HepG2 (cell line): ENCODE measurements around the gene PLCZ1. TPM values are rescaled to one million over a fixed set of nuclear protein-coding genes. Genes with fewer than 3 reads are reported as not detected.

Source experiments
- ATAC-seq: fragments of 200-7000 bp; cut with Tn5 transposase; 3 replicates; pipeline ENCODE4 v1.9.1; 2020; ENCODE audit warnings: mild to moderate bottlenecking, moderate library complexity
- BruUV-seq: library from RNA; stranded (reverse); fragments of 400-500 nt; replicated peaks from 2 replicates; lab custom pipeline; 2021; lab: Mats Ljungman, UMichigan
- CTCF ChIA-PET: fragments of 300-600 bp; formaldehyde crosslinking; extraction: SDS; loops from one replicate; lab custom pipeline; 2021; ENCODE audit warnings: low total read pairs, inconsistent platforms, low intra/inter-chr PET ratio; lab: Yijun Ruan, JAX
- POLR2A ChIA-PET: fragments of 350-600 bp; sonication (Branson Sonifier 250); formaldehyde crosslinking; loops from one replicate; lab custom pipeline; 2020; ENCODE audit warnings: antibody characterized with exemption, inconsistent platforms; lab: Yijun Ruan, JAX
- DNase-seq: peaks from one replicate; pipeline ENCODE4 v3.0.0-alpha.2; 2015; ENCODE audit warnings: low spot score
- FAIRE-seq: peaks from 3 replicates; lab custom pipeline; 2011; peaks lifted over from hg19 to GRCh38; lab: Jason Lieb, UNC
- H2AFZ ChIP-seq: one replicate; pipeline ENCODE4 v1.6.1; 2011; ENCODE audit warnings: low read length, inconsistent platforms
- H3K27ac ChIP-seq: fragments of 300-600 bp; 3 replicates; pipeline ENCODE4 v1.8.0; 2011; ENCODE audit warnings: mixed run types, mild to moderate bottlenecking, mixed read lengths, low read length, inconsistent platforms; ENCODE audit not compliant: insufficient read depth; ENCODE audit errors: extremely low read length
- H3K27me3 ChIP-seq, 2 experiments: fragments of 200-600 bp in 1 of 2; 2 replicates in 1 of 2; 3 replicates in 1 of 2; pipeline versions ENCODE4 v1.6.0 to v1.8.0; 2011; ENCODE audit warnings: low read length in 2 of 2, mild to moderate bottlenecking in 2 of 2, moderate library complexity in 2 of 2, inconsistent platforms in 1 of 2; ENCODE audit not compliant: insufficient read depth in 2 of 2, control insufficient read depth in 1 of 2
- H3K36me3 ChIP-seq, 2 experiments: fragments of 200-600 bp in 1 of 2; replicated peaks in 1 of 2; 2 replicates in 1 of 2; 3 replicates in 1 of 2; pipeline versions ENCODE4 v1.5.1 to v1.8.0; 2011; ENCODE audit warnings: low read length in 2 of 2, inconsistent platforms in 1 of 2; ENCODE audit not compliant: insufficient read depth in 2 of 2, control insufficient read depth in 1 of 2
- H3K4me1 ChIP-seq: 2 replicates; pipeline ENCODE4 v1.5.1; 2012; ENCODE audit warnings: low read length, inconsistent platforms; ENCODE audit not compliant: insufficient read depth
- H3K4me2 ChIP-seq: 2 replicates; pipeline ENCODE4 v1.6.0; 2011; ENCODE audit warnings: low read depth, low read length, inconsistent platforms
- H3K4me3 ChIP-seq, 3 experiments: fragments of 200-600 bp in 1 of 3; sonication (generic), shearing (Covaris generic) in 1 of 3; replicated peaks in 1 of 3; 2 replicates each; pipeline ENCODE4 v1.5.1; 2011 to 2016; ENCODE audit warnings: low read length in 3 of 3, inconsistent platforms in 2 of 3, low read depth in 2 of 3, mild to moderate bottlenecking in 2 of 3, control low read depth in 1 of 3, mixed read lengths in 1 of 3; ENCODE audit not compliant: insufficient read depth in 1 of 3
- H3K79me2 ChIP-seq: one replicate; pipeline ENCODE4 v1.6.1; 2011; ENCODE audit warnings: low read length, inconsistent platforms; ENCODE audit not compliant: insufficient read depth
- H3K9ac ChIP-seq: 2 replicates; pipeline ENCODE4 v1.6.0; 2011; ENCODE audit warnings: mild to moderate bottlenecking, low read depth, low read length, inconsistent platforms; ENCODE audit not compliant: insufficient read depth
- H3K9me3 ChIP-seq: 2 replicates; pipeline ENCODE4 v1.5.1; 2012; ENCODE audit warnings: mild to moderate bottlenecking, low read length
- H4K20me1 ChIP-seq: 2 replicates; pipeline ENCODE4 v1.6.0; 2011; ENCODE audit warnings: inconsistent platforms, mild to moderate bottlenecking, low read length, moderate library complexity; ENCODE audit not compliant: insufficient read depth
- AKAP8 ChIP-seq: sonication (generic); formaldehyde crosslinking; IDR thresholded peaks from 2 replicates; pipeline ENCODE4 v1.5.1; 2020; ENCODE audit warnings: mild to moderate bottlenecking, missing genetic modification reagents
- ASH2L ChIP-seq: fragments of 300-600, 200-600 bp; sonication (generic); IDR thresholded peaks from 2 replicates; pipeline ENCODE4 v1.7.0; 2017; ENCODE audit warnings: low read depth, mild to moderate bottlenecking, moderate library complexity, mixed read lengths, low read length; ENCODE audit not compliant: insufficient read length
- GATAD1 ChIP-seq: IDR thresholded peaks from 2 replicates; pipeline ENCODE4 v1.6.1; 2016; ENCODE audit warnings: missing genetic modification reagents, missing compliant biosample characterization
- KDM1A ChIP-seq: IDR thresholded peaks from 2 replicates; pipeline ENCODE4 v1.6.1; 2016; ENCODE audit warnings: missing compliant biosample characterization
- MTF2 ChIP-seq: sonication (generic); formaldehyde crosslinking; IDR thresholded peaks from 2 replicates; pipeline ENCODE4 v1.5.0; 2020; ENCODE audit warnings: missing genetic modification reagents, borderline replicate concordance
- NPAS2 ChIP-seq: sonication (generic); formaldehyde crosslinking; IDR thresholded peaks from 2 replicates; pipeline ENCODE4 v1.8.0; 2022; ENCODE audit warnings: mild to moderate bottlenecking, missing genetic modification reagents, borderline replicate concordance
- RARA ChIP-seq: IDR thresholded peaks from 2 replicates; pipeline ENCODE4 v1.6.1; 2016; ENCODE audit warnings: missing genetic modification reagents, missing compliant biosample characterization
- REXO4 ChIP-seq: sonication (generic); formaldehyde crosslinking; IDR thresholded peaks from 2 replicates; pipeline ENCODE4 v1.8.0; 2022; ENCODE audit warnings: missing genetic modification reagents, mild to moderate bottlenecking, borderline replicate concordance
- SRSF9 ChIP-seq: fragments of 200-400 bp; formaldehyde crosslinking; IDR thresholded peaks from 2 replicates; pipeline ENCODE4 v1.6.1; 2018; ENCODE audit warnings: borderline replicate concordance, mild to moderate bottlenecking, low read depth, low read length; ENCODE audit not compliant: insufficient read depth, poor library complexity, severe bottlenecking
- TBX2 ChIP-seq: sonication (generic); formaldehyde crosslinking; IDR thresholded peaks from 2 replicates; pipeline ENCODE4 v1.5.0; 2020; ENCODE audit warnings: missing genetic modification reagents, mild to moderate bottlenecking, borderline replicate concordance
- THAP9 ChIP-seq: sonication (generic); formaldehyde crosslinking; IDR thresholded peaks from 2 replicates; pipeline ENCODE4; 2020; ENCODE audit warnings: missing genetic modification reagents, mild to moderate bottlenecking, borderline replicate concordance
- ZC3H4 ChIP-seq: sonication (generic); formaldehyde crosslinking; IDR thresholded peaks from 2 replicates; pipeline ENCODE4 v1.4.0; 2020; ENCODE audit warnings: missing genetic modification reagents, borderline replicate concordance
- ZNF138 ChIP-seq: sonication (generic); formaldehyde crosslinking; IDR thresholded peaks from 2 replicates; pipeline ENCODE4 v1.5.0; 2020; ENCODE audit warnings: mild to moderate bottlenecking, low read depth, missing genetic modification reagents
- ZNF205 ChIP-seq: IDR thresholded peaks from 2 replicates; pipeline ENCODE4 v1.6.1; 2018; ENCODE audit warnings: missing biosample characterization, missing genetic modification reagents
- ZNF383 ChIP-seq: sonication (generic); formaldehyde crosslinking; IDR thresholded peaks from 2 replicates; pipeline ENCODE4 v1.4.0; 2020; ENCODE audit warnings: missing genetic modification reagents, mild to moderate bottlenecking, borderline replicate concordance
- ZNF550 ChIP-seq: sonication (generic); formaldehyde crosslinking; IDR thresholded peaks from 2 replicates; pipeline ENCODE4 v1.4.0; 2020; ENCODE audit warnings: mild to moderate bottlenecking, missing genetic modification reagents, borderline replicate concordance
- ZNF607 ChIP-seq: sonication (generic); formaldehyde crosslinking; IDR thresholded peaks from 2 replicates; pipeline ENCODE4 v1.5.1; 2020; ENCODE audit warnings: missing genetic modification reagents, mild to moderate bottlenecking, borderline replicate concordance
- WGBS: methylation state at CpG from one replicate; pipeline ENCODE4 v1.1.6; 2017; ENCODE audit warnings: low lambda C conversion rate; 5-methylcytosine and 5-hydroxymethylcytosine counted together
- in situ Hi-C: cut with HindIII; loops from 2 replicates; pipeline ENCODE4 v1.10.0; 2017; ENCODE audit warnings: low pct_unique_long_range_greater_than_20kb; ENCODE audit not compliant: extremely low pct_ligation_motif_present
- intact Hi-C: fragments of 100-400 bp; cut with micrococcal nuclease; formaldehyde crosslinking; loops from one replicate; pipeline ENCODE4 v1.10.0; 2022; ENCODE audit not compliant: unreplicated experiment
- polyA plus RNA-seq, 8 experiments: library from polyadenylated mRNA; depleted of rRNA in 3 of 8; stranded (reverse) in 7 of 8; unstranded in 1 of 8; fragments of >200 nt; fragmentation: Illumina TruSeq in 4 of 8; extraction: Trizol in 4 of 8; gene quantifications; 2 replicates each; pipeline versions ENCODE4 v1.2.1 to v1.2.3, GENCODE V29; 2011 to 2016; ENCODE audit warnings: low read depth in 4 of 8, missing spikeins in 1 of 8, mixed read lengths in 1 of 8; ENCODE audit not compliant: insufficient read depth in 1 of 8
- total RNA-seq, 5 experiments: library from RNA; depleted of rRNA; stranded (reverse); fragments of >200 nt; fragmentation: Illumina TruSeq; extraction: Trizol; gene quantifications; 2 replicates each; pipeline ENCODE4 v1.2.3, GENCODE V29; 2016; ENCODE audit warnings: low read depth in 1 of 5

Gene PLCZ1
- total and polyA plus RNA-seq, 2 of the 13 experiments (the other 11 are each of a cell fraction or from before 2014, with no cell fraction given) = not detected

GRCh38 chr12:18651525-18651924, 86.3 kb downstream of the PLCZ1 start:
- Histone ChIP-seq H3K36me3 (no peaks in the 10 kb centered on the region), H3K27me3 (no peaks in the 10 kb centered on the region), H3K9me3 (no peaks in the 10 kb centered on the region), H3K4me3 (no peak overlapping the region), H2AFZ (no peak overlapping the region), H3K79me2 (no peaks in the 10 kb centered on the region), H3K4me1 (no peaks in the 10 kb centered on the region), H3K27ac (no peak overlapping the region), H3K9ac (no peak overlapping the region), H3K4me2 (no peak overlapping the region), H4K20me1 (no peaks in the 10 kb centered on the region)
- BruUV-seq = no TSS peak
- ChIA-PET POLR2A (no interaction called here), CTCF (no interaction called here)
- FAIRE-seq (no peak), ATAC-seq (no peak), DNase-seq (no peak)
- WGBS = 0% methylated on average over 2 of the region's 2 CpGs
- intact Hi-C loops = no loop called here
- TF ChIP-seq NPAS2 = no peak
- TF ChIP-seq ZNF383 (CRISPR knock-in tag) = no peak
- TF ChIP-seq AKAP8 (CRISPR knock-in tag) = no peak
- TF ChIP-seq ZNF205 (CRISPR knock-in tag) = no peak
- no peak for TF ChIP-seq KDM1A
- no peak for TF ChIP-seq TBX2 (CRISPR knock-in tag)
- no peak for TF ChIP-seq RARA (CRISPR knock-in tag)
- TF ChIP-seq REXO4 (CRISPR knock-in tag) = no peak
- TF ChIP-seq ZNF138 (CRISPR knock-in tag) = no peak
- no peak for TF ChIP-seq ASH2L
- TF ChIP-seq ZNF607 = no peak
- TF ChIP-seq THAP9 = no peak
- TF ChIP-seq MTF2 (CRISPR knock-in tag) = no peak
- no peak for TF ChIP-seq SRSF9
- TF ChIP-seq ZC3H4 (CRISPR knock-in tag) = no peak
- TF ChIP-seq ZNF550 (CRISPR knock-in tag) = no peak
- no peak for TF ChIP-seq GATAD1
- in situ Hi-C loops = no loop called here
